ENCODE results near the gene INTS13. TPM values are rescaled to one million over a fixed set of nuclear protein-coding genes. Genes with fewer than 3 reads are reported as not detected.

Gene INTS13
- total and polyA plus RNA-seq, 12 donors: 14.1 to 22.2 (median 18.2) TPM

GRCh38 chr12:26939953-26940352 is 2.2 kb upstream of the INTS13 start:
- 40 to 56% methylated on average over 1 of the region's 1 CpG for WGBS, 2 donors
- no peak for TF ChIP-seq CTCF (IDR thresholded peaks at IDR 0.05)
- intact Hi-C loops (cut with DNase I): loop anchor here in 9 of 10 donors (2.0 to 10.0 kb wide), 5 partner anchors 72 to 365 kb away; partner anchors contain the start of genes TM7SF3 (in 8 of the 9) and STK38L (in 1 of the 9)

GRCh38 chr12:26939192-26939832 is 1.5 kb upstream of the INTS13 start:
- no peak for TF ChIP-seq CTCF (IDR thresholded peaks at IDR 0.05)
- ATAC-seq (no peak), DNase-seq (no peak)
- no peaks in the 10 kb centered on the region for H3K27me3 ChIP-seq
- peaks cover 0 to 80% (median 66%) of the 10 kb centered on the region in 9 donors for H3K4me1 ChIP-seq
- no peaks in the 10 kb centered on the region for H3K36me3 ChIP-seq
- 4 to 5% methylated on average over 9 of the region's 9 CpGs for WGBS, 2 donors
- intact Hi-C loops (cut with DNase I): loop anchor here in 9 of 10 donors (2.0 to 10.0 kb wide), 5 partner anchors 73 to 365 kb away; partner anchors contain the start of genes TM7SF3 (in 8 of the 9) and STK38L (in 1 of the 9)
- H3K27ac ChIP-seq: peak overlapping the region in 9 of 10 donors; percentile 86 to 99 (median 96)
- peak overlapping the region; percentile 60 to 92 (median 86) for H3K4me3 ChIP-seq
- H3K9me3 ChIP-seq: peaks cover 0 to 9% (median 0%) of the 10 kb centered on the region in 11 donors

More at GRCh38 chr12:26939953-26940352, 2.2 kb upstream of the INTS13 start:
- Histone ChIP-seq H3K27ac (peak overlapping the region in 5 of 10 donors; percentile 96 to 99 (median 97)), H3K27me3 (no peaks in the 10 kb centered on the region), H3K4me3 (peak overlapping the region in 9 of 10 donors; percentile 60 to 92 (median 89)), H3K36me3 (peaks cover 0 to under 1% (median 0%) of the 10 kb centered on the region in 9 donors), H3K9me3 (peaks cover 0 to 15% (median 4%) of the 10 kb centered on the region in 11 donors), H3K4me1 (peaks cover 0 to 78% (median 64%) of the 10 kb centered on the region in 9 donors)
- ATAC-seq (no peak), DNase-seq (no peak)

GRCh38 chr12:26938701-26939062 is 901 bp upstream of the INTS13 start:
- H3K36me3 ChIP-seq: peaks cover 0 to 5% (median 0%) of the 10 kb centered on the region in 9 donors
- peaks cover 0 to 77% (median 66%) of the 10 kb centered on the region in 9 donors for H3K4me1 ChIP-seq
- WGBS, 2 donors: 0 to 1% methylated on average over 28 of the region's 28 CpGs
- peak overlapping the region; percentile 60 to 92 (median 86) for H3K4me3 ChIP-seq
- TF ChIP-seq CTCF (IDR thresholded peaks at IDR 0.05): no peak
- peaks cover 0 to 3% (median 0%) of the 10 kb centered on the region in 11 donors for H3K9me3 ChIP-seq
- intact Hi-C loops (cut with DNase I): loop anchor here in 9 of 10 donors (1.0 to 10.0 kb wide), 6 partner anchors 74 to 366 kb away; partner anchors contain the start of genes TM7SF3 (in 9 of the 9) and STK38L (in 1 of the 9)
- ATAC-seq: peak; percentile 9 to 66 (median 30)
- H3K27me3 ChIP-seq: no peaks in the 10 kb centered on the region
- no peak for DNase-seq
- peak overlapping the region; percentile 86 to 99 (median 96) for H3K27ac ChIP-seq

- no peak for TF ChIP-seq CTCF (IDR thresholded peaks at IDR 0.05)
- ATAC-seq (no peak), DNase-seq (no peak)
- intact Hi-C loops (cut with DNase I): loop anchor here in 8 of 10 donors (5.0 to 10.0 kb wide), 4 partner anchors 75 to 367 kb away; partner anchors contain the start of genes TM7SF3 (in 6 of the 8) and STK38L (in 1 of the 8)
- WGBS, 2 donors: 0 to 1% methylated on average over 10 of the region's 10 CpGs
- Histone ChIP-seq H3K4me1 (peaks cover 0 to 65% (median 56%) of the 10 kb centered on the region in 9 donors), H3K27me3 (no peaks in the 10 kb centered on the region), H3K36me3 (peaks cover 0 to 15% (median 3%) of the 10 kb centered on the region in 9 donors), H3K4me3 (peak overlapping the region; percentile 60 to 92 (median 86)), H3K27ac (peak overlapping the region; percentile 86 to 99 (median 96)), H3K9me3 (no peaks in the 10 kb centered on the region)
These were observed 328 bp downstream of the INTS13 start for GRCh38 chr12:26937443-26937862.

Data from heart right ventricle (tissue), 16 donors.